Measurements from ENCODE around the gene MRPL18.

DNA sequence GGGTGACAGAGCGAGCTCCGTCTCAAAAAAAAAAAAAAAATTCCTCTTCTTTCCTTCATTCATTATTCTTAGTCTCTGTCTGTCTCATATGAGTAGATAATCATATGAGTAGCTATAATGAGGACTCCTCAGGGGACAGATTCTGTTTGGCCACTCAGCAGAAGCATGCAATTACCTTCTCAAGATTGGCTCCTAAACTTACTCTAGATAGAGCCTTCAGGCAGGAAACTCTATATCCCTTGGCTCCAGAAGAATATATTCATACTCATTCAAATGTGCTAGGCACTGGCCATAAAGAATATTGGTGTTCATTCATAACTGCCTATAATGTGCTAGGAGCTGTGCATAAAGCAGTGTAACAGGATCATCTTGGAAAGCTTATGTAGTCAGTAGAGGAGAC lies 30.6 kb upstream of the MRPL18 start:
- TF ChIP-seq EZH2phosphoT487 (IDR thresholded peaks at IDR 0.05; ENCODE audit: low read length) = no peak
- TF ChIP-seq, protein P1, sequence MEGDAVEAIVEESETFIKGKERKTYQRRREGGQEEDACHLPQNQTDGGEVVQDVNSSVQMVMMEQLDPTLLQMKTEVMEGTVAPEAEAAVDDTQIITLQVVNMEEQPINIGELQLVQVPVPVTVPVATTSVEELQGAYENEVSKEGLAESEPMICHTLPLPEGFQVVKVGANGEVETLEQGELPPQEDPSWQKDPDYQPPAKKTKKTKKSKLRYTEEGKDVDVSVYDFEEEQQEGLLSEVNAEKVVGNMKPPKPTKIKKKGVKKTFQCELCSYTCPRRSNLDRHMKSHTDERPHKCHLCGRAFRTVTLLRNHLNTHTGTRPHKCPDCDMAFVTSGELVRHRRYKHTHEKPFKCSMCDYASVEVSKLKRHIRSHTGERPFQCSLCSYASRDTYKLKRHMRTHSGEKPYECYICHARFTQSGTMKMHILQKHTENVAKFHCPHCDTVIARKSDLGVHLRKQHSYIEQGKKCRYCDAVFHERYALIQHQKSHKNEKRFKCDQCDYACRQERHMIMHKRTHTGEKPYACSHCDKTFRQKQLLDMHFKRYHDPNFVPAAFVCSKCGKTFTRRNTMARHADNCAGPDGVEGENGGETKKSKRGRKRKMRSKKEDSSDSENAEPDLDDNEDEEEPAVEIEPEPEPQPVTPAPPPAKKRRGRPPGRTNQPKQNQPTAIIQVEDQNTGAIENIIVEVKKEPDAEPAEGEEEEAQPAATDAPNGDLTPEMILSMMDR (IDR thresholded peaks at IDR 0.05; ENCODE audit: low read length) = no peak
- no peak for TF ChIP-seq EZH2 (optimal IDR thresholded peaks at IDR 0.05; ENCODE audit: low read depth, low read length)

Measured in MM.1S (cell line).